ENCODE measurements around the gene SORCS2. TPM values are rescaled to one million over a fixed set of nuclear protein-coding genes. Genes with fewer than 3 reads are reported as not detected.
A peak's percentile ranks its signal among the peaks of the same experiment; 100 is the strongest.

SORCS2 gene
- total RNA-seq, 2 donors from 2014 or later, result 1.5 to 1.7 TPM

- Histone ChIP-seq H3K4me1 (peaks cover 0 to 23% of the 10 kb centered on the region in 2 donors), H3K36me3 (no peaks in the 10 kb centered on the region), H3K27ac (peak overlapping the region; percentile 35 to 54), H3K4me3 (no peak overlapping the region), H3K9me3 (no peaks in the 10 kb centered on the region), H3K27me3 (no peaks in the 10 kb centered on the region)
- TF ChIP-seq, protein P1, sequence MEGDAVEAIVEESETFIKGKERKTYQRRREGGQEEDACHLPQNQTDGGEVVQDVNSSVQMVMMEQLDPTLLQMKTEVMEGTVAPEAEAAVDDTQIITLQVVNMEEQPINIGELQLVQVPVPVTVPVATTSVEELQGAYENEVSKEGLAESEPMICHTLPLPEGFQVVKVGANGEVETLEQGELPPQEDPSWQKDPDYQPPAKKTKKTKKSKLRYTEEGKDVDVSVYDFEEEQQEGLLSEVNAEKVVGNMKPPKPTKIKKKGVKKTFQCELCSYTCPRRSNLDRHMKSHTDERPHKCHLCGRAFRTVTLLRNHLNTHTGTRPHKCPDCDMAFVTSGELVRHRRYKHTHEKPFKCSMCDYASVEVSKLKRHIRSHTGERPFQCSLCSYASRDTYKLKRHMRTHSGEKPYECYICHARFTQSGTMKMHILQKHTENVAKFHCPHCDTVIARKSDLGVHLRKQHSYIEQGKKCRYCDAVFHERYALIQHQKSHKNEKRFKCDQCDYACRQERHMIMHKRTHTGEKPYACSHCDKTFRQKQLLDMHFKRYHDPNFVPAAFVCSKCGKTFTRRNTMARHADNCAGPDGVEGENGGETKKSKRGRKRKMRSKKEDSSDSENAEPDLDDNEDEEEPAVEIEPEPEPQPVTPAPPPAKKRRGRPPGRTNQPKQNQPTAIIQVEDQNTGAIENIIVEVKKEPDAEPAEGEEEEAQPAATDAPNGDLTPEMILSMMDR (IDR thresholded peaks at IDR 0.05), result no peak
- DNase-seq (ENCODE audit: low spot score), result no peak
Observed at GRCh38 chr4:7261536-7261935, 69.2 kb downstream of the SORCS2 start.

DNA sequence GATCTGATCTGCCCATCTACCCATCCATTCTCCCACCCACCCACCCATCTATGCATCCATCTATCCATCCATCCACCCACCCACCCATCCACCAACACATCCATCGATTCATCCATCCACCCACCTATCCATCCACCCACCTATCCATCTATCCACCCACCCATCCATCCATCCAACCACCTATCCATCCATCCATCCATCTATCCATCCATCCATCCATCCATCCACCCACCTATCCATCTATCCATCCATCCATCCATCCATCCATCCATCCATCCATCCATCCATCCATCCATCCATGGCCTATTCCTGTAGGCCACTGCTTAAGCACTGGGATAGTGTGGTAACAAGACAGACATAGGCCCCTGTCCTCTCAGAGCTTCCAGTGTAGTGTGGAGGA is 69.8 kb downstream of the SORCS2 start:
- peaks cover 0 to 17% of the 10 kb centered on the region in 2 donors for H3K4me1 ChIP-seq
- no peak overlapping the region for H3K4me3 ChIP-seq
- H3K9me3 ChIP-seq, result no peaks in the 10 kb centered on the region
- no peak for DNase-seq (ENCODE audit: low spot score)
- TF ChIP-seq, protein P1 (IDR thresholded peaks at IDR 0.05), result no peak
- H3K27ac ChIP-seq, result no peak overlapping the region
- no peaks in the 10 kb centered on the region for H3K27me3 ChIP-seq
- no peaks in the 10 kb centered on the region for H3K36me3 ChIP-seq

DNA sequence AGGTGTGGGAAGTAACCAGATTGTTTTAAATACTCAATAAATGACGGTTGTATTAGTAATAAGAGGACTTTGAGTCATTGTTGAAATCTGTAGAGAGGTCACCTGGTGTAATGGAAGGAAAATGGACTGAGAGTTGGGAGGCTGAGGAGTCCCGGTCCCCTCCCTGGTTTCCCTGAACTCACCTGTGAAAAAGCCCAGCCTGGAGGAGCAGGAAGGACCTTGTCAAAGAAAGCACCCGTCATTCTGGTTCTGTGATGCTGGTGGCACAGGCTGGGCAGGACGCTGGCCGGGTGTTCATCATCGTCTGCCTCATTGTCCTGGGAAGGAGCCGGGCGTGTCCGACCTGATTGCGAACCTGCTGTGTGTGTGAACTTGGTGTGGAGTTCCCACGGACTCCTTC is 70.8 kb downstream of the SORCS2 start:
- Histone ChIP-seq H3K27me3 (no peaks in the 10 kb centered on the region), H3K27ac (no peak overlapping the region), H3K36me3 (no peaks in the 10 kb centered on the region), H3K4me3 (no peak overlapping the region), H3K9me3 (no peaks in the 10 kb centered on the region), H3K4me1 (peaks cover 0 to 11% of the 10 kb centered on the region in 2 donors)
- TF ChIP-seq, protein P1 (IDR thresholded peaks at IDR 0.05), result no peak
- DNase-seq (ENCODE audit: low spot score), result no peak

GRCh38 chr4:7264694-7265093 is 72.4 kb downstream of the SORCS2 start:
- H3K27ac ChIP-seq, result no peak overlapping the region
- no peak for DNase-seq (ENCODE audit: low spot score)

DNA sequence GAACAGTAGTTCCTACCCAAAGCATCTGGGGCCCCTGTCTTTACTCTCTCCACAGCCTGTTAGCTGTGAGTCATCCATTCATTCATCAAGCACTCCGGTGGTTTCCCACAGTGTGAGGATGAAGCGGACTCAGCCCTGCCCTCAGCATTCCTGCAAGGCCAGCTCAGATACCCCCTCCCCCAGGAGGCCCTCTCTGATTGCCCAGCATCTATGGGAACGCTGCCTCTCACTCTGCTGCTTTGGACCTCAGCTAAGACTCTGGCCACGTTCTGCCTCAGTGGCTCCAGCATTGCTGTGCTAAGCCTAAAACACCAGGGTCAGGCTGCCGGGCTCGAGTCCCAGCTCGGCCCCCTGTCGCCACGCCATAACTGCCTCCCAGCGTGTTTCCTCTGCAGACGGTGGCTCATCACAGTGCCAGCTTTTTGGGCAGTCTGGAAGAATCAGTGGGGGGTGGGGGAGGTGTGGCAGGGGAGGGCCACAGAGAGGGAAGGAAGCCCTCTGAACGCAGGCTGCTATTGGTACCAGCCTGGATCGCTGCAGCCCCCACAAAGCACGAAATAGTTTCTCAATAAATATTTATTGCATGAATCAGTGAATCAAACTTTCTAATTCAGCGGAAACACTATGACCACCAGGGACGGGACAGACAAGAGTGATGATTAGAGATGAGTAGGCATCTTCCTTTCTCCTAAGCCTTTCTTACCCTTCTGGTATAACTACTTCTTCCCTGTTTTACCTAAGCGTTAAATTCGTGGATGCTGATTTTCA is 74.4 kb downstream of the SORCS2 start:
- Histone ChIP-seq H3K27me3 (no peaks in the 10 kb centered on the region), H3K27ac (no peak overlapping the region)

More at GRCh38 chr4:7264694-7265093, 72.4 kb downstream of the SORCS2 start:
- no peaks in the 10 kb centered on the region for H3K27me3 ChIP-seq
- H3K9me3 ChIP-seq, result no peaks in the 10 kb centered on the region
- no peak overlapping the region for H3K4me3 ChIP-seq
- TF ChIP-seq, protein P1 (IDR thresholded peaks at IDR 0.05), result no peak
- H3K4me1 ChIP-seq, result peaks cover 0 to 11% of the 10 kb centered on the region in 2 donors
- no peaks in the 10 kb centered on the region for H3K36me3 ChIP-seq

More for the DNA sequence above, 74.4 kb downstream of the SORCS2 start:
- DNase-seq (ENCODE audit: low spot score), result no peak
- Histone ChIP-seq H3K36me3 (no peaks in the 10 kb centered on the region), H3K4me1 (peaks cover 0 to under 1% of the 10 kb centered on the region in 2 donors), H3K9me3 (no peaks in the 10 kb centered on the region), H3K4me3 (no peak overlapping the region)
- TF ChIP-seq, protein P1 (IDR thresholded peaks at IDR 0.05), result no peak
